DND-41 (cell line): ENCODE results near the gene CDKN2D.

Experiments
- ATAC-seq: fragments of 200-7000 bp; cut with Tn5 transposase; 3 replicates; pipeline ENCODE4 v1.9.1; 2021; ENCODE audit warnings: low read depth; ENCODE audit not compliant: insufficient read depth
- DNase-seq: peaks from one replicate; pipeline ENCODE4 v3.0.0-alpha.2; 2020
- H2AFZ ChIP-seq: 2 replicates; pipeline ENCODE4 v1.6.0; 2012; ENCODE audit warnings: low read depth, low read length
- H3K27ac ChIP-seq: 2 replicates; pipeline ENCODE4 v1.5.1; 2012; ENCODE audit warnings: low read length, inconsistent platforms
- H3K27me3 ChIP-seq: fragments of 200-600 bp; sonication (generic); 2 replicates; pipeline ENCODE4 v1.6.0; 2012; ENCODE audit warnings: low read length, mild to moderate bottlenecking, inconsistent platforms; ENCODE audit not compliant: insufficient read depth, poor library complexity
- H3K36me3 ChIP-seq: 2 replicates; pipeline ENCODE4 v1.5.1; 2012; ENCODE audit warnings: low read length, inconsistent platforms; ENCODE audit not compliant: insufficient read depth
- H3K4me1 ChIP-seq: 2 replicates; pipeline ENCODE4 v1.5.1; 2012; ENCODE audit warnings: mild to moderate bottlenecking, low read length; ENCODE audit not compliant: insufficient read depth
- H3K4me2 ChIP-seq: 2 replicates; pipeline ENCODE4 v1.6.0; 2012; ENCODE audit warnings: mild to moderate bottlenecking, moderate library complexity, low read length, inconsistent platforms; ENCODE audit not compliant: insufficient read depth
- H3K4me3 ChIP-seq, 2 experiments: fragments of 200-600 bp in 1 of 2; shearing (Covaris generic) in 1 of 2; 2 replicates each; pipeline ENCODE4 v1.5.1; 2012 to 2016; ENCODE audit warnings: inconsistent platforms in 2 of 2, low read length in 2 of 2, mild to moderate bottlenecking in 2 of 2, low read depth in 1 of 2, moderate library complexity in 1 of 2
- H3K79me2 ChIP-seq: 2 replicates; pipeline ENCODE4 v1.6.0; 2012; ENCODE audit warnings: low read length, inconsistent platforms; ENCODE audit not compliant: insufficient read depth
- H3K9ac ChIP-seq: 2 replicates; pipeline ENCODE4 v1.6.0; 2012; ENCODE audit warnings: low read depth, mild to moderate bottlenecking, inconsistent platforms, low read length, moderate library complexity
- H3K9me3 ChIP-seq: 2 replicates; pipeline ENCODE4 v1.5.1; 2012; ENCODE audit warnings: low read length, moderate library complexity, mild to moderate bottlenecking, inconsistent platforms; ENCODE audit not compliant: insufficient read depth, severe bottlenecking
- H4K20me1 ChIP-seq: 2 replicates; pipeline ENCODE4 v1.6.0; 2012; ENCODE audit warnings: low read length; ENCODE audit not compliant: insufficient read depth
- CTCF ChIP-seq: IDR thresholded peaks from 2 replicates; pipeline ENCODE4 v1.5.1; 2012; ENCODE audit warnings: borderline replicate concordance, low read length, moderate library complexity, mild to moderate bottlenecking; ENCODE audit not compliant: poor library complexity, severe bottlenecking; ENCODE audit errors: extremely low read depth
- EZH2 ChIP-seq: IDR thresholded peaks from 3 replicates; pipeline ENCODE4 v1.6.1; 2012; ENCODE audit warnings: borderline replicate concordance, low read depth, mild to moderate bottlenecking, moderate library complexity, low read length, inconsistent platforms; ENCODE audit not compliant: severe bottlenecking

Gene CDKN2D

GRCh38 chr19:10557603-10558197 lies 11.1 kb downstream of the CDKN2D start:
- peak overlapping the region; percentile 15; the same call in 1 of the 2 replicates for H3K27ac ChIP-seq
- DNase-seq = no peak
- no peak overlapping the region for H3K4me2 ChIP-seq
- no peaks in the 10 kb centered on the region for H3K9me3 ChIP-seq
- no peak overlapping the region for H2AFZ ChIP-seq
- ATAC-seq = no peak
- H4K20me1 ChIP-seq = peaks cover 16% of the 10 kb centered on the region
- TF ChIP-seq CTCF = no peak
- TF ChIP-seq EZH2 = no peak
- no peak overlapping the region for H3K4me3 ChIP-seq
- H3K4me1 ChIP-seq = peaks cover 55% of the 10 kb centered on the region
- no peaks in the 10 kb centered on the region for H3K27me3 ChIP-seq
- no peak overlapping the region for H3K9ac ChIP-seq
- H3K79me2 ChIP-seq = peaks cover 19% of the 10 kb centered on the region
- peaks cover 80% of the 10 kb centered on the region for H3K36me3 ChIP-seq

- no peaks in the 10 kb centered on the region for H3K9me3 ChIP-seq
- H2AFZ ChIP-seq = no peak overlapping the region
- peaks cover 71% of the 10 kb centered on the region for H3K4me1 ChIP-seq
- ATAC-seq = no peak
- no peak for TF ChIP-seq EZH2
- TF ChIP-seq CTCF = no peak
- H3K27ac ChIP-seq = peak overlapping the region; percentile 96
- H3K27me3 ChIP-seq = no peaks in the 10 kb centered on the region
- peaks cover 78% of the 10 kb centered on the region for H3K36me3 ChIP-seq
- H3K4me3 ChIP-seq = no peak overlapping the region
- H4K20me1 ChIP-seq = peaks cover 17% of the 10 kb centered on the region
- H3K4me2 ChIP-seq = peak overlapping the region; percentile 50
- peaks cover 17% of the 10 kb centered on the region for H3K79me2 ChIP-seq
- no peak for DNase-seq
- H3K9ac ChIP-seq = peak overlapping the region; percentile 49; the same call in 1 of the 2 replicates
Measured at GRCh38 chr19:10555610-10555973, 13.2 kb downstream of the CDKN2D start.

- ATAC-seq = no peak
- H3K4me1 ChIP-seq = peaks cover 76% of the 10 kb centered on the region
Measured at GRCh38 chr19:10554760-10555609, 13.8 kb downstream of the CDKN2D start.

More at GRCh38 chr19:10554760-10555609, 13.8 kb downstream of the CDKN2D start:
- TF ChIP-seq CTCF = no peak
- TF ChIP-seq EZH2 = no peak
- Histone ChIP-seq H3K27ac (peak overlapping the region; percentile 96), H4K20me1 (peaks cover 12% of the 10 kb centered on the region), H3K36me3 (peaks cover 78% of the 10 kb centered on the region), H3K9me3 (no peaks in the 10 kb centered on the region), H3K4me3 (no peak overlapping the region; a peak in 1 of 4 replicates), H3K9ac (peak overlapping the region; percentile 49), H3K4me2 (peak overlapping the region; percentile 50), H3K79me2 (peaks cover 15% of the 10 kb centered on the region), H3K27me3 (no peaks in the 10 kb centered on the region), H2AFZ (no peak overlapping the region)
- no peak for DNase-seq
